ENCODE measurements around the gene ZPBP2. TPM values are rescaled to one million over a fixed set of nuclear protein-coding genes. Genes with fewer than 3 reads are reported as not detected.

The ZPBP2 gene
- total RNA-seq, 1 experiment from 2014 or later: not detected

DNA sequence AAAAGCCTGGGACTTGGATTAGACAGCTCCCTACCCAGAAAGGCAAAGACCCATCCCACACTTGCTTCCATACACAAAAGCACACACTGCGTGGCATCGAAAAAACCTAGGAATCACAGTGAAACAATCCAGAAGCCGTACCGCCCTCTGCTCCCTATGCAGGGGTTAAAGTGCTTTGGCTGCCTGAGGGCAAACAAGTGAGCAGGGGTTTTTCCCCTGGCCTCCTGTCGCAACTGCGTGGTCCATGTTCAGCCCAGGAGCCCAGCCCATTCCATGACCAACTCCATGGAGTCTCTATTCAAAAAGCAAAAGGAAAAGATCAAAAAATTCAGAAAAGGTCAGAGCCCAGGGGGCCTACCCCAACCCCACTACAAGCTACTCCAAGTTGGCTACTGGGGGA is 54.0 kb downstream of the ZPBP2 start:
- no peaks in the 10 kb centered on the region; the same call in 1 of the 2 replicates for H3K27me3 Mint-ChIP-seq (ENCODE audit: low read depth)
- Histone ChIP-seq H3K4me1 (ENCODE audit: insufficient read depth, low read length) (no peaks in the 10 kb centered on the region; the same call in 1 of the 2 replicates), H3T11ph (ENCODE audit: low read length) (no peak overlapping the region), H4K5ac (ENCODE audit: insufficient read length, low read depth, low read length) (no peak overlapping the region), H3K4ac (ENCODE audit: low read depth, low read length) (no peak overlapping the region), H3K23ac (ENCODE audit: insufficient read length, low read depth, low read length) (no peak overlapping the region), H3K23me2 (ENCODE audit: insufficient read length, low read depth, low read length, poor library complexity, severe bottlenecking) (peaks cover 6% of the 10 kb centered on the region), H3K4me2 (ENCODE audit: insufficient read depth, insufficient read length, low read length) (no peak overlapping the region), H2AK5ac (ENCODE audit: insufficient read length, low read length) (no peak overlapping the region), H3K56ac (ENCODE audit: insufficient read length, low read depth, low read length) (no peak overlapping the region), H4K8ac (replicated peaks; ENCODE audit: insufficient read length, low read depth, low read length) (no peak overlapping the region), H3K9me3 (ENCODE audit: control insufficient read depth, low read depth, low read length) (no peaks in the 10 kb centered on the region), H2BK20ac (ENCODE audit: low read depth, low read length, poor library complexity, severe bottlenecking) (no peak overlapping the region), H2BK5ac (ENCODE audit: insufficient read length, low read length) (no peak overlapping the region), H2BK12ac (ENCODE audit: insufficient read length, low read depth, low read length) (no peak overlapping the region), H2BK120ac (ENCODE audit: low read depth, low read length, poor library complexity, severe bottlenecking) (no peak overlapping the region), H3K79me1 (ENCODE audit: insufficient read depth, low read depth, low read length, poor library complexity, severe bottlenecking) (peaks cover 13% of the 10 kb centered on the region), H2AFZ (ENCODE audit: low read length) (no peak overlapping the region), H3K14ac (ENCODE audit: insufficient read depth, low read length) (no peak overlapping the region), H3K27ac (ENCODE audit: insufficient read length, low read depth, low read length) (no peak overlapping the region), H4K20me1 (ENCODE audit: control insufficient read depth, insufficient read depth, insufficient read length) (no peaks in the 10 kb centered on the region), H3K18ac (ENCODE audit: insufficient read length, low read depth, low read length) (no peak overlapping the region), H3K27me3 (ENCODE audit: insufficient read depth, low read length) (no peaks in the 10 kb centered on the region), H4K91ac (ENCODE audit: insufficient read length, low read depth, low read length) (no peak overlapping the region), H3K79me2 (ENCODE audit: insufficient read depth, low read length) (peaks cover 13% of the 10 kb centered on the region; the same call in 1 of the 2 replicates), H3K9ac (ENCODE audit: extremely low read depth, insufficient read length, low read length) (no peak overlapping the region), H2BK15ac (ENCODE audit: low read depth, low read length) (no peak overlapping the region)
- no peak overlapping the region for H3K27ac Mint-ChIP-seq
- DNase-seq: no peak
- no CpG with 5 or more reads among the region's 6 CpGs for WGBS (ENCODE audit: extremely low coverage, insufficient read length, low lambda C conversion rate)
- TF ChIP-seq CTCF (conservative IDR thresholded peaks at IDR 0.05): no peak
- H3K9me3 Mint-ChIP-seq: no peaks in the 10 kb centered on the region
- H3K36me3 Mint-ChIP-seq (ENCODE audit: insufficient read depth in 1 of 3, low read depth in 3 of 3): peaks cover 19 to 44% (median 40%) of the 10 kb centered on the region in 3 experiments; a peak in 6 of 7 replicates
- H3K4me3 Mint-ChIP-seq: no peak overlapping the region
- peaks cover 23 to 27% of the 10 kb centered on the region in 2 experiments for H3K4me1 Mint-ChIP-seq

Measured in H9 (cell line).